ENCODE measurements around the gene IFI27L1. TPM values are rescaled to one million over a fixed set of nuclear protein-coding genes. Genes with fewer than 3 reads are reported as not detected.

Gene IFI27L1
- total RNA-seq, 4 donors from 2014 or later = 7.2 to 11.4 (median 9.3) TPM

DNA sequence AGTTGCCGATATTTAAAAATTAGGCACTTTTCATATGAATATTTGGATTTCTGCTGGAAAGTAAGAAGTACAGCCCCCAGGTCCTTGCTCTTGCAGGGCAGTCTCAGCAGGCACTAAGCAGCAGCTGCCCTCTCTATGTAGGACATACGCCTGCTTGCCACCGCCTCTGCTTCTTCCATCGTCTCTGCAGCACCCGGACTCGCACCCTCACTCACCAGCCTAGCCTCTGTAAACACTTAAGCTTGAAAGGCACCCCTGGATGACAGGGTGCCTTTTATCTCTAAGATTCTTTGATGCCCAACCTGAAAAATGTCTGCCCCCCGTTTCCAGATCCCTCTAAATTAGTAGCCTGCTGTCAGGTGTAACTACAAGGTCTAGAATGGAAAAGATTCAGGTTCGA is 36.0 kb upstream of the IFI27L1 start:
- H3K27me3 ChIP-seq = no peaks in the 10 kb centered on the region
- peak in 1 of 2 donors; percentile 30 for DNase-seq (ENCODE audit: low spot score in 2 of 2)
- WGBS = 91% methylated on average over 8 of the region's 8 CpGs
- H3K4me3 ChIP-seq = no peak overlapping the region
- peaks cover 68% of the 10 kb centered on the region for H3K36me3 ChIP-seq
- TF ChIP-seq POLR2A (IDR thresholded peaks at IDR 0.05) = no peak
- TF ChIP-seq, protein P1, sequence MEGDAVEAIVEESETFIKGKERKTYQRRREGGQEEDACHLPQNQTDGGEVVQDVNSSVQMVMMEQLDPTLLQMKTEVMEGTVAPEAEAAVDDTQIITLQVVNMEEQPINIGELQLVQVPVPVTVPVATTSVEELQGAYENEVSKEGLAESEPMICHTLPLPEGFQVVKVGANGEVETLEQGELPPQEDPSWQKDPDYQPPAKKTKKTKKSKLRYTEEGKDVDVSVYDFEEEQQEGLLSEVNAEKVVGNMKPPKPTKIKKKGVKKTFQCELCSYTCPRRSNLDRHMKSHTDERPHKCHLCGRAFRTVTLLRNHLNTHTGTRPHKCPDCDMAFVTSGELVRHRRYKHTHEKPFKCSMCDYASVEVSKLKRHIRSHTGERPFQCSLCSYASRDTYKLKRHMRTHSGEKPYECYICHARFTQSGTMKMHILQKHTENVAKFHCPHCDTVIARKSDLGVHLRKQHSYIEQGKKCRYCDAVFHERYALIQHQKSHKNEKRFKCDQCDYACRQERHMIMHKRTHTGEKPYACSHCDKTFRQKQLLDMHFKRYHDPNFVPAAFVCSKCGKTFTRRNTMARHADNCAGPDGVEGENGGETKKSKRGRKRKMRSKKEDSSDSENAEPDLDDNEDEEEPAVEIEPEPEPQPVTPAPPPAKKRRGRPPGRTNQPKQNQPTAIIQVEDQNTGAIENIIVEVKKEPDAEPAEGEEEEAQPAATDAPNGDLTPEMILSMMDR (IDR thresholded peaks at IDR 0.05) = no peak
- TF ChIP-seq POLR2AphosphoS5 (IDR thresholded peaks at IDR 0.05) = no peak
- no peak for TF ChIP-seq EP300 (IDR thresholded peaks at IDR 0.05)
- peaks cover 6% of the 10 kb centered on the region for H3K4me1 ChIP-seq
- H3K27ac ChIP-seq = no peak overlapping the region
- H3K9me3 ChIP-seq = no peaks in the 10 kb centered on the region

DNA sequence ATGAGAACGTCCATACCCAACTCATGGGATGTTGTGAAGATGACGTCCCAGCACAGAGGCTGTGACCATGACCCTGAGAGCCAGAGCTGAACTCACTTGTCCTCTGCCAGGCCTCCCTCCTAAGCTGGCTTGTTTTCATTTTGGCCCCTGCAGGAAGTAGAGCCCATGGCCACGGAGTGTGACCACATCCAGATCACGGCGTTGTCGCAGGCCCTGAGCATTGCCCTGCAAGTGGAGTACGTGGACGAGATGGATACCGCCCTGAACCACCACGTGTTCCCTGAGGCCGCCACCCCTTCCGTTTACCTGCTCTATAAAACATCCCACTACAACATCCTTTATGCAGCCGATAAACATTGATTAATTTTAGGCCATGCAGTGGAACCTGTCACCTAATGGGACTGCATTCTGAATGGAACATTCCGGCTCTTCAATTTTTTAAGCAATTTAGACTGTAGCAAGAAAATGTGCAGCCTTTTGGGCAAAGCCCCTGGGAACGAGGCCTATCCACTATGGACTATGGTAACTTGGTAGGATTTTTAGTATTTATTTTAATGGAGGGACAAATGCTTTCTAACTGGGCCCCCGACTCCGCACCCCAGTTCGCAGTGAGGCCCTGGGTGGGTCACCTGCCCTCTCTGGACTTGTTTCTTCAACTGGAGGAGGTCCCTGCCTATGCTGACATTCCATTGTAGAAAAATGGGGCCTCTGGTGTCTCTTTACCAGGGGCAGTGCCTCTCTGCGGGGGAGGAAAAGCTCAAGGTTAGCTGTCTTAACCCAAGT is 35.4 kb upstream of the IFI27L1 start:
- peaks cover 74% of the 10 kb centered on the region for H3K36me3 ChIP-seq
- no peaks in the 10 kb centered on the region for H3K27me3 ChIP-seq
- H3K9me3 ChIP-seq = no peaks in the 10 kb centered on the region
- WGBS = 84% methylated on average over 19 of the region's 19 CpGs
- no peak overlapping the region for H3K4me3 ChIP-seq
- DNase-seq (ENCODE audit: low spot score in 2 of 2) = peak; percentile 9 to 52
- H3K27ac ChIP-seq = no peak overlapping the region
- TF ChIP-seq EP300 (IDR thresholded peaks at IDR 0.05) (no peak), POLR2A (IDR thresholded peaks at IDR 0.05) (no peak), POLR2AphosphoS5 (IDR thresholded peaks at IDR 0.05) (no peak)
- TF ChIP-seq, protein P1 (IDR thresholded peaks at IDR 0.05) = no peak
- H3K4me1 ChIP-seq = peaks cover 6% of the 10 kb centered on the region

- peak in 1 of 2 donors; percentile 53 for DNase-seq (ENCODE audit: low spot score in 2 of 2)
- Histone ChIP-seq H3K4me3 (no peak overlapping the region), H3K36me3 (peaks cover 84% of the 10 kb centered on the region), H3K27me3 (no peaks in the 10 kb centered on the region), H3K4me1 (peaks cover 6% of the 10 kb centered on the region), H3K9me3 (no peaks in the 10 kb centered on the region), H3K27ac (no peak overlapping the region)
- WGBS = 75% methylated on average over 7 of the region's 7 CpGs
- TF ChIP-seq POLR2A (IDR thresholded peaks at IDR 0.05) (no peak), POLR2AphosphoS5 (IDR thresholded peaks at IDR 0.05) (no peak), EP300 (IDR thresholded peaks at IDR 0.05) (no peak)
- TF ChIP-seq, protein P1 (IDR thresholded peaks at IDR 0.05) = no peak
Observed at GRCh38 chr14:94046696-94047250, 34.3 kb upstream of the IFI27L1 start.

GRCh38 chr14:94047581-94047980 is 33.5 kb upstream of the IFI27L1 start:
- H3K4me1 ChIP-seq = peaks cover under 1% of the 10 kb centered on the region
- H3K27ac ChIP-seq = no peak overlapping the region
- TF ChIP-seq, protein P1 (IDR thresholded peaks at IDR 0.05) = no peak
- TF ChIP-seq POLR2AphosphoS5 (IDR thresholded peaks at IDR 0.05) = no peak
- no peak overlapping the region for H3K4me3 ChIP-seq
- DNase-seq (ENCODE audit: low spot score in 2 of 2) = peak in 1 of 2 donors; percentile 54
- no peaks in the 10 kb centered on the region for H3K9me3 ChIP-seq
- 88% methylated on average over 1 of the region's 3 CpGs for WGBS
- peaks cover 93% of the 10 kb centered on the region for H3K36me3 ChIP-seq
- no peaks in the 10 kb centered on the region for H3K27me3 ChIP-seq
